ENCODE data around the gene CLMP. TPM values are rescaled to one million over a fixed set of nuclear protein-coding genes. Genes with fewer than 3 reads are reported as not detected.

Gene CLMP
- total and polyA plus RNA-seq, 3 experiments from 2014 or later, result 0.07 to 0.31 (median 0.09) TPM

DNA sequence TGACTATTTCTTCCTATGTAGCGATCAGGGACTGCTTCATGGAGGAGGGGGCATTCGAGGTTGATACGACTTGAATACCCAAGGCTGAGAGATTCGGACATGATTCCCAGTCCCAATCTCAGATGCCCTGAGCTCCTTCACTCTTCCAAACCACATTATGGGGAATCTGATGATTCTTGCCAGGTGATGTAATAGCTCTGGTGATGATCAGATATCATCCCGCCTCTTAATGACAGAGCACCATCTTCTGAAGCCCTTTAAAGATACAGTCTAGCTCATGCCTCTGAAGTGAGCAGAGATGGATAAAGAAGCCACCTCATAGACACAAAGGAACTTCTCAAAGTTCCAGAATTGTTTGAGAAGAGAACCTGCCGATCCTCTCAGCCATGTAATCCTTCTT is 8.9 kb upstream of the CLMP start:
- CTCF ChIA-PET, result interaction anchor here (1.0 to 1.1 kb wide), 2 partner anchors 12 to 43 kb away, joined by 3 read pairs; no protein-coding TSS in a partner anchor
- Mint-ChIP-seq H3K4me3 (no peak overlapping the region), H3K27ac (no peak overlapping the region), H3K4me1 (no peaks in the 10 kb centered on the region), H3K36me3 (peaks cover 0 to 1% (median 0%) of the 10 kb centered on the region in 3 donors), H3K9me3 (no peaks in the 10 kb centered on the region), H3K27me3 (peaks cover 14 to 47% of the 10 kb centered on the region in 2 donors)
- POLR2A ChIA-PET, result no interaction called here
- no peak overlapping the region for H3K27ac ChIP-seq (ENCODE audit: low read depth, low read length)
- no peak overlapping the region for H3K4me3 ChIP-seq (ENCODE audit: low read length)
- H3K4me1 ChIP-seq (ENCODE audit: insufficient read depth, low read length), result no peaks in the 10 kb centered on the region
- no peaks in the 10 kb centered on the region for H3K36me3 ChIP-seq (ENCODE audit: insufficient read depth, low read length)
- H3K27me3 ChIP-seq (ENCODE audit: insufficient read depth, low read length, poor library complexity, severe bottlenecking), result peaks cover 3% of the 10 kb centered on the region
- no peak for DNase-seq
- no peaks in the 10 kb centered on the region for H3K9me3 ChIP-seq (ENCODE audit: low read length)

DNA sequence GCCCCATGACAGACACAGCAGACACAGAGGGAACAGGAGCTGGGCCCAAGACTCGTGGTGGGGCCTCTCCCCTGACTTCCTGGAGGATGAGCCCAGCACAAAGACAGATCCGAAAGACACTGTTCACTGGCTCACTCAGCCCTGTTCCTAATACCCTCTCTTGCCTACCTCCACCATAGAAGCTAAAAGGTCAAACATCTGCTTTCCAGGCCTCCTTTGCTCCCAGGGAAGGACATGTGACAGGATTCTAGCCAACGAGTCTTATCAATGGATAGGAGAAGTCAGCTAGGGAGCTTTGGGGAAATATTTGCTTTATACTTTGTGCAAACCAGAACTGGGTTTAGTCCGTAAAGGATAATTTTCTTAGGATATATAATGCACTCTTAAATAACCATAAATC is 8.4 kb upstream of the CLMP start:
- POLR2A ChIA-PET, result no interaction called here
- no peak for DNase-seq
- no peaks in the 10 kb centered on the region for H3K4me1 Mint-ChIP-seq

DNA sequence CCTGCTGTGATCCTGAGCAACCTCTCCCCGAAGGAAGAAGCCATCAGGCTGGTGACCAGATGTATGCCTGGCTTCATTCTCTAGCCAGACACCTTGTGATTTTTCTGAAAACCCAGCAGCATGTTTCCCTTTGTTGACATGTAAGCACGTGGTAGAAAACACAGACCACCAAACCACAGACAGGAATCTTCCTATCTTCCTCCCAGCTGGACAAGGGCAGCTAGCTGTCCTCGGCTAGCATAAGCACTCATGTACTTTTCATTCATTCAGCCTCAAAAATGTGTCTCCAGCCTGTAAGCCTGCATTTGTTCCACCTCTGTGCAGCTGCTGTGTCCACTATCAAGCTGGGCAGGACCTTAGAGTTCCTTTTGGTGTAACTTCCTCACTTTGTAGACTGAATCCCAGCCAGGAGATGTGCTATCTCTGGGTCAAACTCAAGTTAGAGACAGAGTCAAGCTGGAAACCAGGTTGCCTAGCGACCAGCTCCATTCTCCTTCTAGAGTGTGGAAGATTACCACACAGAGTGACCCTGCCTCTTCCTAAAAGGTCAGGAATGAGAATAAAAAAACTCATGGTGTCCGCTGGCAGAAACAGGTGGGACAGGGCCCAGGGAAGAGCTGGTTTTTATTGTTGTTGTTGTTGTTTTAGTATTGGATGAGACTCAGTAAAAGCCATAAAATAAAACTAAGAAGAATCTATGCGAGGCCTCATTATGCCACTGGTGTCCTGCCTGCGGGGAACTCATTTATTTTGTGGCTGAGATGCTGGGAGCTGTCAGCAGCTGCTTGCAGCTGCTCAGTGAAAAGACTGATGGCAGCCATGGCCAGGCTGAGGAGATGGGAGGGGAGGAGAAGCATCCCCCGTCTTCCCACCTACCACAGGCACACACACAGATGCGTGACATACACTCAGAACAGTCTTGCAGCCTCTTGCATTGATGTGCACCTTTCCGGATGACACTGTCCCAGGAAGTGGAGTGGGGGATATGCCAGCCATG is 7.4 kb upstream of the CLMP start:
- no peak overlapping the region for H3K27ac Mint-ChIP-seq
- Histone ChIP-seq H3K4me3 (ENCODE audit: low read length) (no peak overlapping the region), H3K36me3 (ENCODE audit: insufficient read depth, low read length) (no peaks in the 10 kb centered on the region), H3K4me1 (ENCODE audit: insufficient read depth, low read length) (no peaks in the 10 kb centered on the region), H3K27me3 (ENCODE audit: insufficient read depth, low read length, poor library complexity, severe bottlenecking) (peaks cover 9% of the 10 kb centered on the region), H3K9me3 (ENCODE audit: low read length) (no peaks in the 10 kb centered on the region), H3K27ac (ENCODE audit: low read depth, low read length) (no peak overlapping the region)
- no peaks in the 10 kb centered on the region for H3K4me1 Mint-ChIP-seq
- ChIA-PET CTCF (no interaction called here), POLR2A (no interaction called here)
- H3K9me3 Mint-ChIP-seq, result no peaks in the 10 kb centered on the region
- H3K4me3 Mint-ChIP-seq, result no peak overlapping the region
- no peak for DNase-seq
- peaks cover 0 to 1% (median 0%) of the 10 kb centered on the region in 3 donors for H3K36me3 Mint-ChIP-seq
- H3K27me3 Mint-ChIP-seq, result peaks cover 23 to 55% of the 10 kb centered on the region in 2 donors

More for the DNA sequence above, 8.4 kb upstream of the CLMP start:
- Mint-ChIP-seq H3K27me3 (peaks cover 14 to 49% of the 10 kb centered on the region in 2 donors), H3K4me3 (no peak overlapping the region), H3K9me3 (no peaks in the 10 kb centered on the region), H3K27ac (no peak overlapping the region), H3K36me3 (peaks cover 0 to 1% (median 0%) of the 10 kb centered on the region in 3 donors)
- CTCF ChIA-PET, result interaction anchor here (1.0 kb wide), 1 partner anchor 11 kb away, joined by 3 read pairs; no protein-coding TSS in a partner anchor
- Histone ChIP-seq H3K27me3 (ENCODE audit: insufficient read depth, low read length, poor library complexity, severe bottlenecking) (peaks cover 3% of the 10 kb centered on the region), H3K4me1 (ENCODE audit: insufficient read depth, low read length) (no peaks in the 10 kb centered on the region), H3K4me3 (ENCODE audit: low read length) (no peak overlapping the region), H3K36me3 (ENCODE audit: insufficient read depth, low read length) (no peaks in the 10 kb centered on the region), H3K9me3 (ENCODE audit: low read length) (no peaks in the 10 kb centered on the region), H3K27ac (ENCODE audit: low read depth, low read length) (no peak overlapping the region)

DNA sequence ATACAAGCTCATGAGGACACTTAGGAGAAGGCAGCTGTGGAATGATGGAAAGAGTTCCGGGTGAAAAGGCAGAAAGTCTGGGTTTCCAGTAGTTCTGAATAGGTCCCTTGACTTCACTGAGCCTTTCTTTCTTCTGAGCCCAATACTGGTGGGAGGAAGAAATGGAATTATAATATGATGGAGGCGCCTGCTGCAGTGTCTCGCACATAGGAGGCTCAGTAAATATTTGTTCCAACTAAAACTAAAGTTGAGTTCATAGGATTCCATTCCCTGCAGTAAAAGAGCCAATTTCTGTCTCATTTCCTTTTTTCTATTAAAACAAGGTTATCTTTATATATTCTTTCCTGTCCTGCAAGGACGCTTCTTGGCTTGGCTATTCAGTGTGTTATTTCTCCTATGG is 5.2 kb upstream of the CLMP start:
- CTCF ChIA-PET, result no interaction called here

DNA sequence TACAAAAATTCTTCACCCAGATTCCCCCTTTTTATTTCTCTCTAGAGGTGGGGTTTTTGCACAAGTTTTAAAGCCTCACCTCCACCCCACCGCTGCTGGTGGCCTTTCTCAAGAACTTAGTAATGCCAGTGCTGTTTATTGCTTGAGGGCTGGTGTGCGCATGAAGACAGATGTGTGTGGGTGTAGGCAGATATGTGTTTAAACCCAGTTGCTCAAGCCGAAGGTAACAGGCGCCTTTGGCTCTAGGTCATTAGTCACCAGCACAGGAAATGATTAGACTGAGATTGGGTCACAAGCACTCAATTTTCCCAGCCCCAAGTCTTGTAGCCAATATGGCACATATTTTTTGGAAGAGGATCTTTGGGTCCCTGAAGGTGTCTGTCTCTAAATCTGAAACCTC is 2.7 kb upstream of the CLMP start:
- Mint-ChIP-seq H3K4me3 (peak overlapping the region in 1 of 7 donors; percentile 13), H3K4me1 (peaks cover 5 to 13% (median 7%) of the 10 kb centered on the region in 3 donors), H3K27ac (no peak overlapping the region), H3K36me3 (no peaks in the 10 kb centered on the region), H3K9me3 (peaks cover 0 to 2% (median 0%) of the 10 kb centered on the region in 5 donors), H3K27me3 (peaks cover 40 to 73% of the 10 kb centered on the region in 2 donors)
- CTCF ChIA-PET, result no interaction called here
- no peak for DNase-seq
- H3K4me1 ChIP-seq (ENCODE audit: insufficient read depth, low read length), result no peaks in the 10 kb centered on the region
- no peak overlapping the region for H3K27ac ChIP-seq (ENCODE audit: low read depth, low read length)
- no peaks in the 10 kb centered on the region for H3K36me3 ChIP-seq (ENCODE audit: insufficient read depth, low read length)
- no peak overlapping the region for H3K4me3 ChIP-seq (ENCODE audit: low read length)
- POLR2A ChIA-PET, result no interaction called here
- H3K9me3 ChIP-seq (ENCODE audit: low read length), result no peaks in the 10 kb centered on the region
- peaks cover 24% of the 10 kb centered on the region for H3K27me3 ChIP-seq (ENCODE audit: insufficient read depth, low read length, poor library complexity, severe bottlenecking)

More for the DNA sequence above, 5.2 kb upstream of the CLMP start:
- H3K27me3 ChIP-seq (ENCODE audit: insufficient read depth, low read length, poor library complexity, severe bottlenecking), result peaks cover 14% of the 10 kb centered on the region
- no peaks in the 10 kb centered on the region for H3K9me3 ChIP-seq (ENCODE audit: low read length)
- no peak overlapping the region for H3K4me3 ChIP-seq (ENCODE audit: low read length)
- H3K4me1 Mint-ChIP-seq, result peaks cover 3 to 12% (median 6%) of the 10 kb centered on the region in 3 donors
- H3K36me3 Mint-ChIP-seq, result no peaks in the 10 kb centered on the region
- POLR2A ChIA-PET, result no interaction called here
- no peaks in the 10 kb centered on the region for H3K36me3 ChIP-seq (ENCODE audit: insufficient read depth, low read length)
- no peak for DNase-seq
- H3K4me1 ChIP-seq (ENCODE audit: insufficient read depth, low read length), result no peaks in the 10 kb centered on the region
- H3K9me3 Mint-ChIP-seq, result peaks cover 0 to 2% (median 0%) of the 10 kb centered on the region in 5 donors
- H3K4me3 Mint-ChIP-seq, result no peak overlapping the region
- no peak overlapping the region for H3K27ac ChIP-seq (ENCODE audit: low read depth, low read length)
- peaks cover 29 to 64% of the 10 kb centered on the region in 2 donors for H3K27me3 Mint-ChIP-seq
- H3K27ac Mint-ChIP-seq, result no peak overlapping the region

DNA sequence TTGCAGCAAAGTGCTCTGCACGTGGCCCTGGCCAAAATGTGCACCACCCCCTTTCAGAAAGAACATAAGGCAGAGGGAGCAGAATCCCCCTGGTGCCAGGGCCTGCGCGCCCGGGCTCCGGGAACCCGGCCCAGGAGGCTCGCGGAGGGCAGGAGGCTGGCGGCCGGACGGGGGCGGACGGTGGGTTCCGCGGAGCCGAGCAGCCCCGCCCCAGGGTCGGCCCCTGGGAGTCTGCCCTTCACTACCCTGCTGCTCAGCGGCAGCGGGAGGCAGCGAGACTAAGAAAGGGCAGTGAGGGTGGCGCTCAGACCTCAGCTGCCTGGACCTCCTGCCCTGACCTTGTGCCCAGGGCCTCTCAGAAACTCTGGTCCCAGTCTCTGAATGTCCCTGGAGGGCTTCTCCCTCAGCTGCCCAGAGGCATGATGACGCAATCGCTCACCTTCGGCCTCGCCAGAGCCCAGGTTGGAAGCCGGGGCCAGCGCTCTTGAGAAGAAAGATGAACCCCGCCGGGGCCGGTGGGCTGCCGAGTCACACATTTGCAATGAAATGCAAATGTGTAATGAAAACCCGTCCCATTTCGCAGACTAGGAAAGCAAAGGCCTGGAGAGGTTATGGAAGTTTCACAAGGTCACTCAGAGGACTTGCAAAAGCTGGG is 1.1 kb upstream of the CLMP start:
- H3K27ac Mint-ChIP-seq, result no peak overlapping the region
- no peaks in the 10 kb centered on the region for H3K36me3 Mint-ChIP-seq
- CTCF ChIA-PET, result no interaction called here
- Histone ChIP-seq H3K36me3 (ENCODE audit: insufficient read depth, low read length) (no peaks in the 10 kb centered on the region), H3K4me3 (ENCODE audit: low read length) (no peak overlapping the region), H3K4me1 (ENCODE audit: insufficient read depth, low read length) (peaks cover 9% of the 10 kb centered on the region), H3K27ac (ENCODE audit: low read depth, low read length) (no peak overlapping the region), H3K9me3 (ENCODE audit: low read length) (no peaks in the 10 kb centered on the region), H3K27me3 (ENCODE audit: insufficient read depth, low read length, poor library complexity, severe bottlenecking) (peaks cover 24% of the 10 kb centered on the region)
- peak overlapping the region in 5 of 7 donors; percentile 19 to 78 (median 65) for H3K4me3 Mint-ChIP-seq
- peaks cover 11 to 20% (median 16%) of the 10 kb centered on the region in 3 donors for H3K4me1 Mint-ChIP-seq
- H3K9me3 Mint-ChIP-seq, result peaks cover 0 to 2% (median 0%) of the 10 kb centered on the region in 5 donors
- H3K27me3 Mint-ChIP-seq, result peaks cover 43 to 83% of the 10 kb centered on the region in 2 donors
- POLR2A ChIA-PET, result no interaction called here
- DNase-seq, result no peak

DNA sequence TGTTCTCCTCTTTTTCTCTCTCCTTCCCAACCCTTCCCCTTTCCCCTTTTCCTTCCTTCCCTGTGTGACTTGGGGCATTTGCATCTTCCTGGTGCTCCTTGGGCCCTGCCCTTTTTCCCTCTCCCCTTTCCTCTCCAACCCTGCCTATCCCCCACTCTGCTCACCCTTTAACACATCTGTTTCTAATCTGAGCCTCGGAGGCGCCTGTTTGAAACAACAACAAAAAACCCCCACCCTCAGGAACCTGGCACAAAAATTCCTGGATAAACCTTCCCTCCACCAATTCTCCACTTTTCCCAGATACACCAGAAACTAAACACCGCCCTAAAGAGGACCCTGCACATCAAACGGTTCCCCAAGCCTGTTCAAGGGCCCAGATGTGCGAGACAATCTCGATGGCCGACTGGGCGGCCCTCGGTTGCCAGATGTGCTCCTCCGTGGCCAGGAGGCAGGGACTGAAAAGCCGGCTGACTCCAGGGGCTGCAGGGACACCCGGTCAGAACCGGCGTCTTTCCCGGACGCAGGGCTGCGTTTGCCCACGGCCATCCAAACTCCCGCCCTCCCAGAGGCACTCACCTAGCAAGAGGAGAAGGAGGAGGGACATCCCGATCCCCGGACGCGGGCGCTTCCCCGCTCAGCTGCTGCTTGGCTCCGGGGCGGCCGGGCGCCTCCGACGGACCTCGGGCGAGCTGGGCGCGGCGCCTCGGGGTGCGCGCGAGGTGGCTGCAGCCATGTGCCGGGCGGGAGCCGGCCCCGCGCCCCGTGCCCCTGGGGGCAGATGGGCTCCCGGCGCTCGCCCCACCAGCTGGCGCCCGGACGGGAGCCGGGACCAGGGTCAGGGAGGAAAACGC is 486 bp downstream of the CLMP start:
- Mint-ChIP-seq H3K4me1 (peaks cover 11 to 20% (median 16%) of the 10 kb centered on the region in 3 donors), H3K4me3 (peak overlapping the region in 5 of 7 donors; percentile 9 to 51 (median 37)), H3K27ac (peak overlapping the region in 2 of 8 donors; percentile 5 to 7), H3K27me3 (peaks cover 43 to 79% of the 10 kb centered on the region in 2 donors), H3K36me3 (no peaks in the 10 kb centered on the region), H3K9me3 (peaks cover 0 to 2% (median 0%) of the 10 kb centered on the region in 5 donors)
- ChIA-PET POLR2A (no interaction called here), CTCF (no interaction called here)
- Histone ChIP-seq H3K36me3 (ENCODE audit: insufficient read depth, low read length) (no peaks in the 10 kb centered on the region), H3K4me1 (ENCODE audit: insufficient read depth, low read length) (peaks cover 9% of the 10 kb centered on the region), H3K27me3 (ENCODE audit: insufficient read depth, low read length, poor library complexity, severe bottlenecking) (peaks cover 24% of the 10 kb centered on the region), H3K4me3 (ENCODE audit: low read length) (no peak overlapping the region), H3K9me3 (ENCODE audit: low read length) (no peaks in the 10 kb centered on the region), H3K27ac (ENCODE audit: low read depth, low read length) (no peak overlapping the region)
- no peak for DNase-seq

All from CD8-positive, alpha-beta memory T cell (primary cell).